Nucleus accumbens (tissue), 56 donors: ENCODE measurements around the gene LSG1.

ENCODE experiments used
- DNase-seq, 56 donors: peaks; one replicate each; lab custom pipeline; 2025; lab: John Stamatoyannopoulos, UW

LSG1 gene

GRCh38 chr3:194592798-194593752 is 78.9 kb downstream of the LSG1 start:
- no peak for DNase-seq
